B cell (primary cell): ENCODE data around the gene CBL.

ENCODE experiments used
- EZH2 ChIP-seq: IDR thresholded peaks from 2 replicates; pipeline ENCODE4 v1.6.1; 2012; ENCODE audit warnings: borderline replicate concordance, low read depth, mild to moderate bottlenecking, moderate library complexity, low read length; ENCODE audit not compliant: insufficient read depth, poor library complexity, severe bottlenecking
- TF ChIP-seq, protein P1 (sequence below): fragments of 200-600 bp; IDR thresholded peaks from one replicate; pipeline ENCODE4 v1.8.0; 2022; ENCODE audit warnings: antibody characterized with exemption, mild to moderate bottlenecking

DNA sequence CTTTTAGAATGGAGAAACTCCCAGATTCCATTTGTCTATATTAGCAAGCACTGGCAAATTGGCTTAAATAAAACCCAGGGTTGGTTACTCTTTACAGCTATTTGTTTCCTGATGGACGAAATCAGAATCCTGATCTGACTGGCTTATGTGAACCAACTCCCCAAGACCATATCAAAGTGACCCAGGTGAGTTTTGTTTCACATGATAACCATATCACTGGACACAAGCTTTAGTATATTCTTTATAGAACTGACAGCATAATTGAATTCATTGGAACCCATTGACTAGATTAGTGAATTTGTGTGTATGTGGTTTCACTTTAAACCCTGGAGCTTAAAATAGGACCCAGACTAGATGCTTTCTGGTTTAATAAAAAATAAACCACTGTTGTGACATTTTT, 71.5 kb downstream of the CBL start:
- TF ChIP-seq, protein P1, sequence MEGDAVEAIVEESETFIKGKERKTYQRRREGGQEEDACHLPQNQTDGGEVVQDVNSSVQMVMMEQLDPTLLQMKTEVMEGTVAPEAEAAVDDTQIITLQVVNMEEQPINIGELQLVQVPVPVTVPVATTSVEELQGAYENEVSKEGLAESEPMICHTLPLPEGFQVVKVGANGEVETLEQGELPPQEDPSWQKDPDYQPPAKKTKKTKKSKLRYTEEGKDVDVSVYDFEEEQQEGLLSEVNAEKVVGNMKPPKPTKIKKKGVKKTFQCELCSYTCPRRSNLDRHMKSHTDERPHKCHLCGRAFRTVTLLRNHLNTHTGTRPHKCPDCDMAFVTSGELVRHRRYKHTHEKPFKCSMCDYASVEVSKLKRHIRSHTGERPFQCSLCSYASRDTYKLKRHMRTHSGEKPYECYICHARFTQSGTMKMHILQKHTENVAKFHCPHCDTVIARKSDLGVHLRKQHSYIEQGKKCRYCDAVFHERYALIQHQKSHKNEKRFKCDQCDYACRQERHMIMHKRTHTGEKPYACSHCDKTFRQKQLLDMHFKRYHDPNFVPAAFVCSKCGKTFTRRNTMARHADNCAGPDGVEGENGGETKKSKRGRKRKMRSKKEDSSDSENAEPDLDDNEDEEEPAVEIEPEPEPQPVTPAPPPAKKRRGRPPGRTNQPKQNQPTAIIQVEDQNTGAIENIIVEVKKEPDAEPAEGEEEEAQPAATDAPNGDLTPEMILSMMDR: no peak
- no peak for TF ChIP-seq EZH2
